ENCODE results near the gene GPX4.
"Not testable (repeated sequence)": the region's sequence is repeated elsewhere in the genome, so short reads cannot be mapped to it uniquely, and the experiment has no call there.

The GPX4 gene

DNA sequence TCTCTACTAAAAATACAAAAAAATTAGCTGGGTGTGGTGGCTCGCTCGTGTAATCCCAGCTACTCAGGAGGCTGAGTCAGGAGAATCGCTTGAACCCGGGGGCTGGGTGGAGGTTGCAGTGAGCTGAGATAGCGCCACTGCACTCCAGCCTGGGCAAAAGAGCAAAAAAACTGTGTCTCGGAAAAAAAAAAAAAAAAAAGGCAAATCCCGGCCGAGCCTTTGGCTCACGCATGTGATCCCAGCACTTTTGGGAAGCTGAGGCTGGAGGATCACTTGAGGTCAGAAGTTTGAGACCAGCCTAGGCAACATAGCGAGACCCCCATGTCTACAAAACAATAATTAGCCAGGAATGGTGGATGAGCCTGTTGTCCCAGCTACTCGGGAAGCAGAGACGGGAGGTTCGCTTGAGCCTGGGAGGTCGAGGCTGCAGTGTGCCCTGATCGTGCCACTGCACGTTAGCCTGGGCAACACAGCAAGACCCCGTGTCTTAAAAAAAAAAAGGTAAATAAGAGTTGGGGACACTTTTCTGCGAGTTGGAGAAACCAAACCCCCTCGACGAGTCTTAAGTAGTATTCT, 574 bp upstream of the GPX4 start:
- DNase-seq = no peak

DNA sequence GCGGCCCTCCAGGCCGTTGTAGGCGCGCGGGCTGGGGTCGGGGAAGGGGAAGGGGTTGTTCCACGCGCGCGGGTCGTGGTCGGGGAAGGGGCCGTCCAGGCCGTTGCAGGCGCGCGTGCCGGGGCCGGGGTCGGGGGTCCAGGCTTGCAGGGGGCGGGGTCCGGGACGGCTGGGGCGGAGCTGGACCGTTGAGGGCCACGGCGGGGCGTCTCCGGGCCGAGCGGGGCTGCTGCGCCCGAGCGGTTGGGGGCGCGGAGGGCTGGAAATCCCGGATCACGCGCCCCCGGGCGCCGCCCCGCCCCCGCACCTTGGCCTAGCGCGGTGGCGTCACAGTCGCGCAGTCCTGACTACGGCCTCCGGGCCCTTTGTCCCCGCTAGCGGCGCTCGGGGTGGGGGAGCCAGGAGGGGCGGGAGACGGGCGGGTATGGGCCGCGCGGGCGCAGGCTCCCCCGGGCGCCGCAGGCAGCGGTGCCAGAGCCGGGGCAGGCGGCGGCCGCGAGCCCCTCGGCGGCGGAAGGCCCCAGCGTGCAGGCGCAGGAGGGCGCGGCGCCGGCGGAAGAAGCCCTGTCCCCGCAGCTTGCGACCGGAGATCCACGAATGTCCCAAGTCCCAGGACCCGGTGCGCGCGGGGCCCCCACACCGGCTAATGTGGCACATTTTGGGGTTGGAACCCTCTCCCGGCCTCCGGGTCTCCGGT, 665 bp downstream of the GPX4 start:
- peak; percentile 79 to 82 for DNase-seq

DNA sequence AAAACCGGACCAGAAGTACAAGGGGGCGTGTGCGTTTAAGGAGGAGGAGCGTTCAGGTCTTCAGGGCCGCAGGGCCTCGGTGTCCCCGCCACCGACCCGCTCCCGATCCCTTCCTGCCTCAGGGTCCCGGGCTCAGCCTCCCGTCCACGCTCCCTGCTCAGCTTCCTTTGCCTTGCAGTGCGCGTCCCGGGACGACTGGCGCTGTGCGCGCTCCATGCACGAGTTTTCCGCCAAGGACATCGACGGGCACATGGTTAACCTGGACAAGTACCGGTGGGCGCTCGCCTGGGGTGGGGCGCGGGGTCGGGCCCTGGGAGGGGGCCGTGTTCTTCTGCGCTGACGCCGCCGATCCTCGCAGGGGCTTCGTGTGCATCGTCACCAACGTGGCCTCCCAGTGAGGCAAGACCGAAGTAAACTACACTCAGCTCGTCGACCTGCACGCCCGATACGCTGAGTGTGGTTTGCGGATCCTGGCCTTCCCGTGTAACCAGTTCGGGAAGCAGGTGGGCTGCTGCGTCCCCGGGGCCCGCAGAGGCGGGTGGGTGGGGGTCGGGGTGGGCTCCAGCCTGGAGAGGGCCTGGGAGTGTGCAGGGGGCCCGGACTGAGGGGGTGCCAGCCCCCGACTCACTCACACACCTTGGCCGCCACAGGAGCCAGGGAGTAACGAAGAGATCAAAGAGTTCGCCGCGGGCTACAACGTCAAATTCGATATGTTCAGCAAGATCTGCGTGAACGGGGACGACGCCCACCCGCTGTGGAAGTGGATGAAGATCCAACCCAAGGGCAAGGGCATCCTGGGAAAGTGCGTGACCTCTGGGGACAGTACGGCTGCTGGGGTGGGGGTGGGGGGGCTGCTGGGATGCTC, 1.4 kb downstream of the GPX4 start:
- no peak for DNase-seq

DNA sequence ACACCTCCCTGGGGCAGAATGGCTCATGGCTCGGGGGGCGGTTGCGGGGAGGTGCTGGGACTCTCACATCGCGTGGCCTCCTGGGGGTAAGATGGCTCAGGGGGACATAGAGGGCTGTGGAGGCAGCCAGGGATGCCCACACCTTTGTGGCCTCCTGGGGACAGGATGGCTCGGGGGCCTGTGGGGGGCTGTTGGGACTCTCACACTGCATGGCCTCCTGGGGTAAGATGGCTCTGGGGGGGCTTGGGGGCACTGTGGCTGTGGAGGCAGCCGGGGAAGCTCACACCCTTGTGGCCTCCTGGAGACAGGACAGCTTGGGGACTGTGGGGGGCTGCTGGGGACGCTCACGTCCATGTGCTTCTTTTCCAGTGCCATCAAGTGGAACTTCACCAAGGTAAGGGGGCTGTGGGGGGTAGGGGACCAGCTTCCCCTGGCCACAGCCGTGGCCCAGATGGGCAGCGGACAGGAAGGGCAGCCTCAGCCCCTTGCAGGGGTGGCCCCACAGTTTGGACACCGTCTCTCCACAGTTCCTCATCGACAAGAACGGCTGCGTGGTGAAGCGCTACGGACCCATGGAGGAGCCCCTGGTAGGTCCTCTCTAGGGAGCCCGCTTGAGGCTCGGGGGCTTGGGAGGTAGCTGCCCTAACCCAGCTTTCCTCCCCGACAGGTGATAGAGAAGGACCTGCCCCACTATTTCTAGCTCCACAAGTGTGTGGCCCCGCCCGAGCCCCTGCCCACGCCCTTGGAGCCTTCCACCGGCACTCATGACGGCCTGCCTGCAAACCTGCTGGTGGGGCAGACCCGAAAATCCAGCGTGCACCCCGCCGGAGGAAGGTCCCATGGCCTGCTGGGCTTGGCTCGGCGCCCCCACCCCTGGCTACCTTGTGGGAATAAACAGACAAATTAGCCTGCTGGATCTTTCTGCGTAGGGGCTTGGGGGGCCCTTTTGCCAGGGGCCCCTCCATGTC, 2.4 kb downstream of the GPX4 start:
- DNase-seq = no peak

DNA sequence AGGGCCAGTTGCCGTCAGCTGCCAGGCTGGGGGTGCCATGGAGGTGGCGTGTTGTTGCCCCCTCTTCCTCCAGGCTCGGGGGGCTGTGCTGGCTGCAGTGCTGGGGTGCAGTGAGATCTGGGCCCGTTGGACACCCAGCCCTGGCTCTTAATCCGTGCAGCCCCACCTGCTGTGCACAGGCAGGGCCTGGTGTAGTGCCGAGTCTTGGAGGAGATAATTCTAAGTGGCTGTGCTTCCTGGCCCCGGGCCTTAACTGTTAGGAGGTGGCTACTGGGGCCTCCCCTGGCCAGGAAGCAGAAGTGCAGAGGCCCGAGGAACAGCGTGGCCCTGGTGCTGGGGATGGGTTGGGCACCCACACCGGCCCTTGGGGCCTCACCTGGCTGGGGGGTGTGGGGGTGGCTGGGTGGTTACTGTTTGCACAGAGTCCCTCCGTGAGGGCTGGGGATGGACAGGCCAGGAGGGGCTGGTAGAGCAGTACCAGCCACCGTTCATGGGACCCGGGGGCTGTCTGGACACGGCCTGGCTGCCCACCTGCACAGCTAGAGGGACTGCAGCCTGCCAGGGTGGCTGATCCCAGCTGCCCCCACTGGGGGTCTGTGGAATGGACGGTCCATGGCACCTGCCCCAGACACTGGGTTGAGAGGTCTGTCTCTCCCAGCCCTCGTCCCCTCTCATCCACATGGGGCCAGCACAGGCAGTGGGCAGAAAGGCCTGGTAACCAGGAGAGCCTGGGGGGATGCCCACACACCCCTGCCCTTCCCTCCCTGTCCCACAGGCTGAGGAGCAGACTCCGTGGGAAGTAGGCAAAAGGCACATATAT, 3.3 kb downstream of the GPX4 start:
- no peak for DNase-seq

DNA sequence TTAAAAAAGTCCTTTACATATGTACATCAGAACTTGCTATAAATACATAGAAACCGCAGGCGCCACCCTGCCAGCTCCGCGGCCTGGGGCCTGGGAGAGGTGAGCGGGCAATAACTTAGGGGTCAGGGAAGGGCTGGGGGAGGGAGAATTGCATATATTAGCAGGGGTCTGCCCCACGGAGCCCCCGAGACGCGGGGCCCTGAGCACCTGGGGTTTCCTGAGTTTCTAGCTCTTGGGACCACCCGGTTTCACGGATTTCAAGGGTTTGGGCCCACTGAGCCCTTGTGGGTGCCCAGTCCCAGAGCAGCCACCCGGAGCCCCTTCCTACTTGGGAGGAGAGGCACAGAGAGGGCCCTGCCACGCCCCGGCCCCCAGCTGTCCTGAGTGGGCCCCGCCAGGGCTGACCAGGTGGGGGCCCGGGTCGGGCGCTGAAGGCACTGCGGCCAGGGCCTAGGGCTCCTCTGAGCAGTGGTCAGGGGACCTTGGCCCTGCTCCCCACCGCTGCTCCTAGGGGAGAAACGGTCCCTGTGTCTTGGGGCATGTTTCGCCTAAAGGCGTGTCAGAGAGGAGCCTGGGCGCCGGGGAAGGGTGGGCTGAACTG, 4.0 kb downstream of the GPX4 start:
- DNase-seq = no peak

DNA sequence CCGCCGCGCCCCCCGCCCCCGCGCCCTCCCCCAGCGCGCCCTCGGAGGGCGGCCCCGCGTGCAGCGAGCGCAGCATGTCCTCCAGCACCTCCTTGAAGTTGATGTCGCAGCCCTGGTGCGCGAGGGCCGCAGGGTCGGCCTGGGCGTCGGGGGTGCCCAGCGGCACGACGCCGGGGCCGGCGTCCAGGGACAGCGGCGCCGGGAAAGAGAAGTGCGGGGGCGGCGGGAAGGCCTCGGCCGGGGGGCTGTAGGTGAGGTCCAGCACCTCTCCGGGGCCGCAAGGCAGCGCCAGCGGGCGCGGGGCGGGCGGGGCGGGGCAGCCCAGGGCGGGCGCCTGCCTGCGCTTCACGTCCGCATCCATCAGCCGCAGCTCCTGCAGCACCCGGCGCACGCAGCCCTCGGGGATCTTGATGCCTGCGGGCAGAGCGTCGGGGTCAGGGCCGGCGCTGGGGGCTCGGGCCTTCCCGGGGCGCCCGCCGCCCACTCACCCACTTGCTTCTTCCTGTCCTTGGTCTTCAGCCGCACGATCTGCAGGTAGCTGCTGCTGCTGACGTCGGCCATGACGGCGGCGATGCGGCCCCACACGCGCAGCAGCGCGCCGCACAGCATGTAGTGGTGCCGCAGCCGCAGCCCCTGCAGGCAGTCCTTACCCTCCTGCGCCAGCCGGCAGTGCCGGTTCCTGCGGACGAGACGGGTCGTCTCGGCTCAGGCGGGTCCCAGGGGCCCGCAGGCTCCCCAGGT, 4.7 kb downstream of the GPX4 start:
- DNase-seq = no peak

DNA sequence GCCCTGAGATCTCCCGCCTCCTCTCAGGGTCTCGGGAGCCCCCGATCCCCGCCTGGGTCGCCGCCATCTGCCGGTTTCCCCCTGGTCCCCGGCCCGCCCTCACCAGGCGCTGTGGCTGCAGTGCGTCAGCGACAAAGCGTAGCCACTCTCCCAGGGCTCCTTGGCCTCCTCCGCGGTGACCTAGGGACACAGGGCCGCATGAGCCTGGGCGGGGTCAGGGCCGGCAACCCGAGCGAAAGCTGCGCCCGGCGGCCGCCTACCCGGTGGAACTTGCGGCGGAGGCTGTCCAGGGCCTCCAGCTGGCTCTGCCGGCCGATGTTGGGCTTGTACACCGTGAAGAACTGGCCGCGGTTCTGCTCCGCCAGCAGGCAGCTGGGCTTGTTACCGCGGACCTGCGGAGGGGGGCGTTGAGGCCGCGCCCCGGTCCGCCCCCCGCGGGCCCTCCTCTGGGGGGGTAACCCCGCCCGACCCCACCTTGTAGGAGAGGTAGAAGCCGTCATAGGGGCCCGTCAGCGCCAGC, 5.3 kb downstream of the GPX4 start:
- no peak for DNase-seq

DNA sequence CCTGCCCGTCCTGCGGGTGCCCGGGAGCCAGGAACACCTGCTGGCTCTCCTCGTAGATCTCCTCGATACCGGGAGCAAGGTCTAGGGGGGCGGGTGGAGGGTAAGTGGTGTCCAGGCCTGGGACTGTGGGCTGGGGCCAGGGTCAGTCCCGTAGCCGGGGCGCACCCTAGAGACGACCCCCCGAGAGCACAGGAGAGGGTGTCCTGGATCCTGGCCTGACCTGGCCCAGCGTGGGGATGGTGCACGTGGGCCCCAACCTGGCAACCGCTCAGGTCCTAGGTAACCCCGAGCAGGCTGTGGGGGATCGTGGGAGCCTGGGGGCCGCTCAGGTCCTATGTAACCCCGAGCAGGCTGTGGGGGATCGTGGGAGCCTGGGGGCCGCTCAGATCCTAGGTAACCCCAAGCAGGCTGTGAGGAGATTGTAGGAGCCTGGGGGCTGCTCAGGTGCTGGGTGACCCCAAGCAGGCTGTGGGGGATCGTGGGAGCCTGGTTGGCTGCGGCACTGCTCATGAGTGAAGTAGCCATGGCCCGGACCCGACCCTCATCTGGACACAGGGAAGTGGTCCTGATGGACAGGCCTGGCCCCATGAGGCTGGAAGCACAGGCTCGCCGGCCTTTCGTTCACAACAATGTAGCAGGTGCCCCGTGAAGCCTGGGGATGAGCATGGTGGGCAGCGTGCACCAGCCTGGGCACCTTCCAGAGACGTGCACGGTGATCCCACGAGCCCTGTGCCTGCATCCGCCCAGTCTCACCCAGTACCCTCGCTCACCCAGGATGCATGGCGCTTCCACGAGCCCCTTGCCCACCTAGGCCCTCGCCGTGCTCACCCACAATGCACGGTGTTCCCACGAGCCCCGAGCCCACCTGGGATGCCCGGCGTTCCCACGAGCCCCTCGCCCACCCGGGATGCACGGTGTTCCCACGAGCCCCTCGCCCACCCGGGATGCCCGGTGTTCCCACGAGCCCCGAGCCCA, 6.2 kb downstream of the GPX4 start:
- DNase-seq = no peak

DNA sequence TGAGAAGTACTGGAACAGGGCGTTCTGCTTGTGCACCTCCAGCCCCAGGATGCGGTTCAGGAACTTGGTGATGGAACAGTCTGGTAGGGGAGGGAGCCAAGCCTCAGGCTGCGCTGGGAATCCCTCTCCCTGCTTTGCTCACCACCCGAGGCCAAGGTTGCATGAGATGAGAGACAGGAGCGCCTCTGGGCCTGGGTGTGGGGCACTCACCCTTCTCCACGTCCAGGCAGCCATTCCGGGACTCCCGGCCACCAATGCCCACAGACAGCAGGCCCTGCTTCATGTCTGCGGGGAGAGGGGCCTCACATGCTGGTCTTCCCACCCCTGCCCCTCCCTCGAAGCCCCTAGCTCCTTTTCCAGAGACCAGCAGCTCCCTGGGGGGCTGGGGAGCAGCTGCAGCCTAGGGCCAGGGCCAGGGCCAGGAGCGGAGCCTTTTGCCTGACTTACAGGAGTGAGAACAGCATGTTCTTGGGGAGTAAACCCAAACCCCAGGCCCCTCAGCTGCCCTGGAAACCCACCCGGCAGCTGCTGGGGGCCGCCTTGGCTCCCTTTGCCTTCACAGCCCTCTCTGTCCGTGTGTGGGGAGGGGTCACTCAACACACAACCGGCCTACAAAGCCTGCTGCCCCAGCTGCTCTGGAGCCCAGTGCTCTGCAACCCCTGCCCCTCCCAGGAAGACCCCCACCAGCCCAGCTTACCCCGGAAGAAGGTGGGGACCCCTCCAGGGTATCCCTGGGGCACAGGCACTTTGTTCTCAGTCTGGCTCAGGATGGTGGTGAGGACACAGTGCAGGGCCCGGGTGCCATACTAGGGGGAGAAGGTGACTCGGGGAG, 7.2 kb downstream of the GPX4 start:
- no peak for DNase-seq

DNA sequence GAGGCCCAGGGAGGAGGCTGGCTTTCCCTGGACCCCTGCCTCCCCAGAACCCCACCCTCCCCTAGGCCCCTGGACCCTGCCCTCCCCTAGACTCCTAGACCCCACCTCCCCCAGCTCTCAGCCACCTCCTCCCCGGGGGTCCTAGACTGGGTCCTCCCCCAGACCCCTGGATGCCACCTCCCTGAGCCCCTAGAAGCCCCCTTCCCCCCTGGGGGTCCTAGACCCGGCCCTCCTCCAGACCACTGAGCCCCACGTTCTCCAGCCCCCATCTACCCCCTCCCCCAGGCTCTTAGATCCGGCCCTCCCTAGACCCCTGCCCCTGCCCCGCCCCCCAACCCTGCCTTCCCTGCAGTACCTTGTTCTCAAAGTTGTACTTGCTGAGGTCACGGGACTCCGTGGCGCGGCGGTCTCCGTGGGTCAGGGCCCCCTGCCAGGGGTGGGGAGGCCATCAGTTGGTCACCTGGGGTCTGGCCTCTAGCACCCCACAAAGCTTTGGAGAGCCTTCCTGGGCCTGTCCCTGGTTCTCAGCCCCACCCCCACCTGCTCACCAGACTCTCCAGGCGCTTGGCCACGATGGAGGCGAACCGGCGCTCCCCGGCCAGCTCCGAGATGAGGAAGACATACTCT, 8.0 kb downstream of the GPX4 start:
- no peak for DNase-seq

DNA sequence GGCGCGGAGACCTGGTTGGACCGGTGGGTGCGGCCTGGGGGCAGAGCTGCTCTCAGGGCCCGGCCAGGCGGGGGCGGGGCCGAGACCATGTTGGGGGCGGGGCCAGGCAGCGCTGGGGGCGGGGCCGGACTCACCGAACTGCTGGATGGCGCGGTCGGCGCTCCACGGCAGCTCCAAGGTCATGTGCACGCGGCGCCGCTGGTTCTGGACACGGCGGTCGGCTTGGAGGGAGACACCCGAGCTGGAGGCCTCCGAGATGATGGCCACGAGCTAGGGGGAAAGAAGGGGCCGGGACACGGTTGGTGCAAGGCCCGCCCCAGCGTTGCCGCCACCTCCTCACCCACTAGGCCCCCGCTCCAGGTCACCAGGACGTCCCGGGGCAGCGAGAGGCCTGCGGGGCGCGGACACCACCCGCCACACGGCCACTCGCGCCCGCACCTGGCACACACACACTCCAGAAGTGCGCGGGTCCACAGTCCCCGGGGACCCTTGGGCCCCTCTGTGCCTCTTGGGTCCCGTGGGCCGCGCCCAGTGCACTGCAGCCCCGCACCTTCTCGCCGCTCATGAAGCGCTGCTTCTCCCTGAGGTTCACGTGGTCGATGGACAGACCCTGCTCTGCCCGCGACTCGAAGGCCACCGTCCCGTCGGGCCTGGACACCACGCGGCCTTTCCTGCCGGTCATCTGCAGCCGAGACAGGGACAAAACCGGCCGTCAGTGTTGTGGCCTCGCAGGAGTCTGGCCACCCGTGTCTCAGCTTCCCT, 8.7 kb downstream of the GPX4 start:
- no peak for DNase-seq

DNA sequence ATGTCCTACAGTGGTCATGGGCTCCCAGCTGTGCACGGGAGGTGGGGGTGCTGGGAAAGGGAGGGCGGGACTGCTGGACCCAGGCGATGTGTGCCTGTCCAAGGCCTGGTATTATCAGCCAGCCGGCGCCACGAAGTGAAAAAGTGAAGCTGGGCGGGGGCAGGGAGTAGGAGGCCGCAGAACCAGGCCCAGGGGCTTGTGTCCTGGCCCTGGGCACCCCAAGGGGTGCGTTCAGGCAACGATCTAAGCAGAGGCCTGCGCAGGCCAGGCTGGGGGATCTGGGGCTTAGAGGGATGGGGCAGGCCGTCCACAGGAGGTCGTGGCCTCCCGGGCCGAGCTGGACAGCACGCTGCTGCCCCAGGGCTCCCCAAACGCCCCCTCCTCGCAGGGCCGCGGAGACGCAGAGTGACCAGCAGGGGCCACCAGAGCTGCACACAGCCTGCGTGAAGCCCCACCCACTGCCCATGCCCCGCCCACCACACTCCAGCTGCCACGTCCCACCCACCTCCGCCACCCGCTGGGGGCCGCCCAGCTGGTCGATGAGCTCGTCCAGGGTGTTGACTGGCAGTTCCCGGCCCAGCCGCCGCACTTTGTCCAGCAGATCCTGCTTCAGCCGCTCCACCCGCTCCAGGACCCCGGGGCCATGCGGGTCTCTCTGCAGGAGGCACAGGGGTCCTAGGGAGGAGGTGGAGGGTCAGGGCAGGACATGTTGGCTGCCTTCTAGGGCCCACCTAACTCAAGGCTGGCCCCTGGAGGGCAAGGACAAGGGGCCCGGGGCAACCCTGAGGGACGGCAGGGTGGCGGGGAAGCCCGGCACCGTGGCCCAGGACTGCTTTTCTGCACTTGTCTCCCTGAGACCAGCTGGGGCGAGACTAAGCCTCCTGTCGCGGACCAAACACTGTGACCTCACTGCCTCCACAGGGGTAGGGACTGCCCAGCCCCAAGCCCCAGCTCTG, 9.5 kb downstream of the GPX4 start:
- peak; percentile 87 to 89 for DNase-seq

DNA sequence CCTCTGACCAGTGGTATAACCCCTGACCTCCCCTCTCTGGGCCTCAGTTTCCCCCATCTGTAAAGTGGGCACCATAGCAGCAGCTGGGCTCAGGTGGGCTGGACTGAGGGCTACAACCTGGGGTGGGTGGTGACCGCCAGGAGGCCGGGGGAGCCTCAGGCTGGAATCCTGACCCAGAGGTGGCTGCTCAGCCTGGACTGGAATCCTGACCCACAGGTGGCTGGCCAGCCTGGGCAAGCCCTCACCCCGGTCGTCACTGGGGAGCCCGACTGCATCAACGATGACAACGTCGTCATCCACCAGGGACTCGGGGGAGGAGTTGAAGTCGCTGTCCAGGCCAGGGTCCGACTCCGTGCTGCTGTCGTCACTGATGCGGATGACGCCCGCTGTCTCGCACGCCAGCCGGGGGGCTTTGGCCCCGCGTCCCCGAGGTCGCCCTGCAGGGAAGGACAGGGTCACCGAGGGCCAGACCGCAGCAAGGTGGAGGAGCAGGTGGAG, 10.2 kb downstream of the GPX4 start:
- DNase-seq = no peak

DNA sequence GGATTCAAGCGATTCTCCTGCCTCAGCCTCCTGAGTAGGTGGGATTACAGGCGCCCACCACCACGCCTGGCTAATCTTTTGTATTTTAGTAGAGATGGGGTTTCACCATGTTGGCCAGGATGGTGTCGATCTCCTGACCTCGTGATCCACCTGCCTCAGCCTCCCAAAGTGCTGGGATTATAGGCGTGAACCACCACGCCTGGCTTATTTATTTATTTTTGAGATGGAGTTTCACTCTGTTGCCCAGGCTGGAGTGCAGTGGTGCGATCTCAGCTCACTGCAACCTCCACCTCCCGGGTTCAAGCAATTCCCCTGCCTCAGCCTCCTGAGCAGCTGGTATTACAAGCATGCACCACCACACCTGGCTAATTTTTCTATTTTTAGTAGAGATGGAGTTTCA, 10.9 kb downstream of the GPX4 start:
- not testable (repeated sequence) for DNase-seq
